Measurements from ENCODE around the gene DDHD1.
A peak's percentile ranks its signal among the peaks of the same experiment; 100 is the strongest.
"Not testable (repeated sequence)": the region's sequence is repeated elsewhere in the genome, so short reads cannot be mapped to it uniquely, and the experiment has no call there.

Gene DDHD1

DNA sequence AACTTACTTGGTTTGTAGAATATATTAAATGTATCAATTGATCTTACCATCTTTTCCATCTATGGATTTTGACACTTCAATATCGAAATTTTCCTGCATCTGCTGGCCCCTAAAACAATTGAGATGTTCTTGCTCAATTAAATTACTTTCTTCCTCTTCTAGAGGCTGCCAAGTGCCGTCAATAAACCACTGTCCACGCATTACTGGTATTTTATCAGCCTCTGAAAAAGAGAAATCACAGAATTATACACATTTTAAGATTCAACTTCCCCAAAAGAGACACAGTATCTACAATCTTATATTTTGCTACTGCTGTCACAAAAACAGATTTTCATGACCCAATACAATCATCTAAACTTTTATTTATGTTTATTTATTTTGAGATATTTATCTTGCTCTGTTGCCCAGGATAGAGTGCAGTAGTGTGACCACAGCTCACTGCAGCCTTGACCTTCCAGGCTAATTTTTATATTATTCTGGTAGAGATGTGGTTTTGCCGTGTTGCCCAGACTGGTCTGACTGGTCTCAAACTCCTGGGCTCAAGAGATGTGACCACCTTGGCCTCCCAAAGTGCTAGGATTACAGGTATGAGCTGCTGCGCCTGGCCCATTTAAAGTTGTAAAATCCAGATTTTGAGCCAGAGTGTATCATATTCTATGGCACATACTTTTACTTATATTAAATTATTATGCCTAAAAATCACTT is 49.3 kb downstream of the DDHD1 start:
- DNase-seq, result no peak

DNA sequence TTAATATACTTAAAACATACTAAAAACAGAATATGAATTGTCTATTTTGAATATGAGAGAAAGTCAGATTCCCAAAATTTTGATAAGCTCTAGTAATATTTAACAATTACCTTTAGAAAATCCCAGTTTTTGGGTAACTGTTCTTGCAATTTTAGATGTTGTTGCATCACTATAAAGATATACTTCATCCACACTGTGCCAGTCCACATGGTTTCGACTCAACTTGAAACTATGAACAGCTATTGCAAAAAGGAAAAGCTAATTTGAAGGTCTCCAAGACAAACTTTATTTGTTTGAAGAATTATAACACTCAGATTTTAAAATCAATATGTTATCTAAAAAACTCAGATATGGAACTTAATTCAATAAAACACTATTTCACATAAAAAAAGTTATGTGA is 59.9 kb downstream of the DDHD1 start:
- no peak for DNase-seq

DNA sequence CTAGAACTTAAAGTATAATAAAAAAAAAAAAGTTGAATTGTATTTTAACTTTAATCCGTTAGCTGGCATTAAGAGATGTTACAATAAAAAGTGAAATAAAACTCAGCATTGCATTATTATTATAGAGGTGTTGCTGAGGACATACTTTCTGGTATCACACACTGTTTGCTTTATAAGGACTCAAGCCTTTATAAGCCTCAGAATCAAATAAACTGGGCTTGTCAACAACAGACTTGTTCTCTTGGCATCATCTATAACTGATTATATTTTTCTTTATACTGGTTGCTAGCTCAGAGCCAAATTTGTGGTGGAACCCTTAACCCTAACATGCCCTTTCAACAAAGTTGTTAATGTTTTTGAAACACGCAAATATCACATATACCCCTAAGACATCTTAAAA is 62.3 kb downstream of the DDHD1 start:
- DNase-seq, result no peak

DNA sequence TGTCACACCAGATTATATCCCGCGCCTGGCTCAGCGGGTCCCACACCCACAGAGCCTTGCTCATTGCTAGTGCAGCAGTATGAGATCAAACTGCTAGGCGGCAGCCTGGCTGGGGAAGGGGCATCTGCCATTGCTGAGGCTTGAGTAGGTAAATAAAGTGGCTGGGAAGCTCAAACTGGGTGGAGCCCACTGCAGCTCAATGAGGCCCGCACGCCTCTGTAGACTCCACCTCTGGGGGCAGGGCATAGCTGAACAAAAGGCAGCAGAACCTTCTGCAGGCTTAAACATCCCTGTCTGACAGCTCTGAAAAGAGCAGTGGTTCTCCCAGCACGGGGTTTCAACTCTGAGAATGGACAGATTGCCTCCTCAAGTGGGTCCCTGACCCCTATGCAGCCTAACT is 68.2 kb downstream of the DDHD1 start:
- DNase-seq, result not testable (repeated sequence)

DNA sequence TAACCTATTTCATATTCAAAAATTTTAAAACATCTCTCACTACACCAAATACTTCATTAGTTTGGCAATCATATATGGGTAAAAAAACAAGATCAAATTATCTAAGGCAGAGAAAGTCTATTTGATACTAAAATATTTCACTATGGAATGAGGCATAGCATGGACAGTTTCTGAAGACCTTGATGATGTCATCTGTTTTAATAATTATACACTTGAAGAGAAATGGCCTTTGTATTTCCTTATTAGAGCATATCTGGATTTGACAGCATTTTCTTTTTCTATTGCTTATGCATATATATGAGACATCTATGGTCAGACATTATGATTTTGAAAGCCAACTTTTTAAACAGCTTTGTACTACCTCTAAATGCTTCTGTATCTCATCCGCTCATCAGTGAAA is 88.6 kb downstream of the DDHD1 start:
- no peak for DNase-seq

DNA sequence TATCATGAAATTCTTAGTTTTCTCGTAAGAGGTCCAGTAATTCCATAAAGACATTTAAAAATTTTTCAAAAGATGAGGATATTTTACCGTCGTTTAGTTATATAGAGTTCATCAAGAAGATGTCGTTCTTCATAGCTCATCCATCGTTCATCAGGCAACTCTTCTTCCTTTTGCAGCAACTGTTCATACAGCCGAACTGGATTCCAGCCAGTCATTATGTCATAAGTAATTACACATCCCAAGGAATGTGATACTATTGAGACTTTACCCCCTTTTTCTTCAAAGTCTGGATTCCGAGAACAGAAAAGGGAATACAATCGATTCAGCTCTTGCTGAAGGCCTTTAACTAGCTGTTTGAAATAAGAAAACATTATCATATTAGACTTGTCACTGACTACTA is 90.3 kb downstream of the DDHD1 start:
- no peak for DNase-seq

DNA sequence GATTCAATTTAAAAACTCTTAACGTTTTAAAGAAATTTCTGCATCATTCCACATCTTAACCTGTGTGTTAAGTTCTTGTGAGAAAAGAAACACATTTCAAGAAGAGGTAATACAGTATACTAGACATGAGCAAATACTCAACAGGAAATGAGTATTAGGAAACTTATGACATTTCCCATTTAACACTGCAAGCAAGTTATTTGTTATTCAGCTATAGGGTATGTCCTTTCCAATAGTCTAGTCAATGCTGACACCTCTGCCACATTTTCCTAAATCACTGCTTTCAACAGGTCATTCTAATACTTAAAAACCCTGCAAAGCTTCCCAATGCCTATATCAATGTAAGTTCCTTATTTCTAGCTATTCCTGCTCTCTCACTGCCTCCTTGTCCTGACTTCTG is 93.1 kb downstream of the DDHD1 start:
- no peak for DNase-seq

DNA sequence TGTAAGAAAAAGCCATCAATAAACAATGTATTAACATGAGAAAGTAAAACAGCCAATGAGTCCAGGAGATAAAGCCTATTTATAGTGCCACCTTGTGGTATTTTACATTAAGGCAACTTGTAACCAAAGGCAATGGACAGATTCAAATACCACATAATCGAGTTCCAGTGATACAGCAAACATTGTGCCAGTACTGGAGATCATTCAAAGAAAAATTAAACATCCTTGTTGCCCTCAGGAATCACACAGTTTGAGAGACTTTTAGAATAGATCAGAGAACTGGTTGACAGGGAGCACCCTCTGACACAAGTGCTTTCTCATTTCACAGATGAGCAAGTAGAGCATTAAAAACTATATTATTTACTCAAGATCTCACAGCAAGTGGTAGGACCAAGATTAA is 98.1 kb downstream of the DDHD1 start:
- peak; percentile 52 to 94 (median 70) for DNase-seq

DNA sequence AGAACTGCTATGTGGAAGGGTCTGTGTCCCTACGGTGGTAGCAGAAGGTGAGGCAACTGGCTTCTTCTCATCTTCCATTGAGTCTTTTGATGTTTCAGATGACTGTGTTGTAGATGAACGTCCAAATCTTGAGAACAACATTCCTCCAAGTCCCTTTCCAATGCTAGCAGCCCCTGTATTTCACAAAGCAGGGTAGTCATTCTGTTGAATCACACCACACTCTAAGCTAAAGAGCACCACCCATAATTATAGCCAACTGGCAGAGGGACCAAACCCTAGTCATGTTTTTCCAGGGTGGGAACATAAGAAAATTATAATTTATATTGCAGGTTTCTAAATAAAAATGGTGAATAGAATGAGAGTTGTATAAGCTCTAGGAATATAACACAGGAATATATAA is 98.7 kb downstream of the DDHD1 start:
- DNase-seq, result no peak

DNA sequence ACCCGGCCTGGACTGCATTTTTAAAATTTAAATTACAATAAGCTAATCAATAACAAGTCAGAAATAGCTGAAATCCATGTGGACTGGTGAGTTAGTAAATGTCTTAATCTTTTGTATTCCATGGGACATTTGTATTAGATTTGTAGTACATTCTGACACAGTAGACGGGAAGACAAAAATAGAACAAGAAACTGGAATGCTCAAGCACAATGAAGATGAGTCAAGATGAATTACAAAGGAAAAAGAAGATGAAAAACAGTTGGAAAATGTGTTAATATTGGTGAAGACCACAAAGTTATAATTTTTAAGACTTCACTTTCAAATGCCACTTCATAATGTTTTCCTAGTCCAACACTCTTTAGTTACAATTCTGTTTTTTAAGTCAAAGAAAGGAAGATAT is 104.5 kb downstream of the DDHD1 start:
- no peak for DNase-seq

DNA sequence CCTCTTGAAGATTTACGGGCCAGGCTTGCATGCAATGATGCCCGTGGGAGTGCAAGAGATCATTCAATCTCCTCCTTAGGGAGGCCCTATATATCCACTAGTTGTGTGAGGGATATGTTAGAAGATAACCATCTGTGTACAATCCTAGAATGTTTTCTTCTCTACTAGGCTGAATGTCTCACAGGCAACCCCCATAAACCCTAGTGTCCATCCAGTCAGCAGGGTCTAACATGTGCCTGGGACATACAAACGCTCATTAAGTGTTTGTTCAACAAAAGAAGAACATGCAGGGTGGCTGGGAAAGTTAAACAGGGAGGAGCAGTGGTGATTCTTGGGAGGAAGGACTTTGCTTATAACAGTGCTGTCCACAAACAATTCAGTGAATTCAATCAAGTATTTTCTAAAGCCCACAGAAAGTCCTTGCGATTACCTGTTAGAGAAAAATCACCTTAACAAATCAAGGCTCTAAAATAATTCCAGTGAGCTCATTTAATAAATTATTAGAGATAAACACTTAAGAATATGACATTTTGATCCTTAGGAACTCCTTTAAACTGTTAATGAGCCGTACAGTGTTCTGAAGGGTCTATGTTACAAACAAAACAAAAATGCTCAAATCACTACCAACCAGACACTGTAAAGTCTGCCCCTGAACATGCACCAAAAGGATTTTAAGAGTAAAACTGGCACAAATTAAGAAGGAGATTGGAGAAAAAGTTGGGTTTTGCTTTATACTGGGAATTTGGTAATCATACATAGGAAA is 105.6 kb downstream of the DDHD1 start:
- no peak for DNase-seq

DNA sequence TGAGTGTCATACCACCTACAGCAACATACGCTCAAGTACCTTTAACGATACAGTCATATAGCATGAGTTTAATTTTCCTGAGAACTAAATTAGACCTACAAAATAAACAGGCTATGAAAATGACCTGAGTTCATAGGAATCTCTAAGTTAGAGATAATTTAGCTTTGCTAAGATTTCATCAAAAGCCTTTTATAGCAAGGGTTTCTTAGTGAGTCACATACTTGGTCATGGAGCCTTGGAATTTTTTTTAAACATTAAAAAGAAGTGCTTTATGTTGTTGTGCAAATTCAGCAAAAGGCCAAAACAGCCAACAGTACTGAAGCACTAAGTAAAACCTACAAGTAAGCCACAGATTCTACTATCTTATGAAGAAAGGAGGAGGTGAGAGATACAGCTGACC is 108.6 kb downstream of the DDHD1 start:
- no peak for DNase-seq

DNA sequence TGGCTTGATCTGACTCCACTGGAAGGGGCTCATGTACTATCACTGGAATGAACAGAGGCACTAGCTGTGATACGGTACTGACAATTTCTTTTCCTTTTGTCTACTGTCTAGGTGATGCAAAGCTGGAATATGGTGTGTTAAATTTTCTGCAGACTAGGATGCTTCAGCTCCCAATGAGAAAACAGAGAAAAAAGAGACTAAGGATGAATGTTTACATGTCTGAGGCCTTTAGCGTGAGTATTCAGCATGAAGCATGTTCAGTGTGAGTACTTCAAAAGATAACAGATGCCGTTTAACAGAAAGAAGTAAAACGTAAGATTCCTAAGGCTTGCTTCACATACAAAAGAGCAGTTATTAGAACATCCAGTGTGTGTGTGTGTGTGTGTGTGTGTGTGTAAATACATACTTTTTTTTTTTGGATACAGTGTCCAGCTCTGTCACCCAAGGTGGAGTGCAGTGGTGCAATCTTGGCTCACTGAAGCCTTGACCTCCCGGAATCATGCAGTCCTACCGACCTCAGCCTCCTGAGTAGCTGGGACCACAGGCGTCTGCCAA is 110.0 kb downstream of the DDHD1 start:
- DNase-seq, result no peak

DNA sequence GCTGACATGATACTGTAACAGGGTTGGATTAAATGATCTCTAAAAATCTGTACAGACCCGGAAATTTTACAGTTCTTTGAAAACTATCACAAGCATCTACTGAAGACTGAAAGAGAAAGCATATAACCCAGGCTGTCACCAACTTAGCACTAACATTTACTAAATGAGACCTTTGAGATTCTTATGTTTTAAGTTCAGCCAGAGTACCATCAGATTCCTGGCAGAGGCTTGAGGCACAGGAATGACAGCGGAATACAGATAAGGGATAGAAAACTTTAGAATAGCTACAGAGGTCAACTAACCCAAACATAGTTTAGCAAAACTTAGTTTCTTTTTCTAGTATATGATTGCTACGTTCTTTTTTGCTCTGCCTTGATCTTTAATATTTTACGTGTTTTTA is 110.6 kb downstream of the DDHD1 start:
- no peak for DNase-seq

DNA sequence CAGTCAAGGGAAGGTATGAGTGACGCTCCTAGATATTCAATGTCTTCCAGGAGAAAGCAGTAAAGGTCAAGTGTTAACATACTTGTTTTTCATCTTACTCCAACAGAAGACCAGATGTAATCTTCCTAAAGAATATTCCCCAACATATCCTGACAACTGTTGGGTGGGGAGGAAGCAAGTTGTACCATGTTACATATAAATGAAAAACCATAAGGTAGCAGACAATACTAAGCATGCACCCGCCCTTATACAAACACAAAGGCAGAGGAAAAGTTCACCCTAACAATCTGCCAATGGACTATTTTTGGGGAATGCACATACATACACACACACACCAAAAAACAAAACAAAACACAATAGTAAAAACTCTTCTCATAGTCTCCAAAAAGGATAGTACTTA is 112.1 kb downstream of the DDHD1 start:
- no peak for DNase-seq

DNA sequence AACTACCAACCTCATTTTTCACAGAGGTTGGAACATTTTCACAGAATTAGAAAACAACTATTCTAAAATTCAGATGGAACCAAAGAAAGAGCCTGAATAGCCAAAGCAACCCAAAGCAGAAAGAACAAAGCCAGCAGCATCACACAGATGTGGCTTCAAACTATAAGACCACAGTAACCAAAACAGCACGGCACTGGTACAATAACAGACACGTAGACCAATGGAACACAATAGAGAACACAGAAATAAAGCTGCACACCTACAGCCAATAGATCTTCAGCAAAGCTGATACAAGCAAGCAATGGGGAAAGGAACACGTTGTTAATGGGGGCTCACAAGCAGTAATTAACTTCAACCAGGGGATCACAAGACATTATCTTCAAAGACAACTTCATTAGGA is 114.5 kb downstream of the DDHD1 start:
- DNase-seq, result no peak

DNA sequence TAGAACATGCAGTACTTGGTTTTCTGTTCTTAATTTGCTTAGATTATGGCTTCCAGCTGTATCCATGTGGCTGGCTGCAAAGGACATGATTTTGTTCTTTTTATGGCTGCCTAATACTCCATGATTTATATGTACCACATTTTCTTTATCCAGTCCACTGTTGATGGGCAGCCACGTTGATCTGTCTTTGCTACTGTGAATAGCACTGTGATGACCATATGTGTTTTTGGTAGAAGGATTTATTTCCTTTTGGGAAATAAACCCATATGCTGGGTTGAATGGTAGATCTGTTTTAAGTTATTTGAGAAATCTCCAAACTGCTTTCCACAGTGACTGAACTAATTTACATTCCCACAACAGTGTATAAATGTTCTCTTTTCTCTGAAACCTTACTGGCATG is 116.1 kb downstream of the DDHD1 start:
- no peak for DNase-seq

DNA sequence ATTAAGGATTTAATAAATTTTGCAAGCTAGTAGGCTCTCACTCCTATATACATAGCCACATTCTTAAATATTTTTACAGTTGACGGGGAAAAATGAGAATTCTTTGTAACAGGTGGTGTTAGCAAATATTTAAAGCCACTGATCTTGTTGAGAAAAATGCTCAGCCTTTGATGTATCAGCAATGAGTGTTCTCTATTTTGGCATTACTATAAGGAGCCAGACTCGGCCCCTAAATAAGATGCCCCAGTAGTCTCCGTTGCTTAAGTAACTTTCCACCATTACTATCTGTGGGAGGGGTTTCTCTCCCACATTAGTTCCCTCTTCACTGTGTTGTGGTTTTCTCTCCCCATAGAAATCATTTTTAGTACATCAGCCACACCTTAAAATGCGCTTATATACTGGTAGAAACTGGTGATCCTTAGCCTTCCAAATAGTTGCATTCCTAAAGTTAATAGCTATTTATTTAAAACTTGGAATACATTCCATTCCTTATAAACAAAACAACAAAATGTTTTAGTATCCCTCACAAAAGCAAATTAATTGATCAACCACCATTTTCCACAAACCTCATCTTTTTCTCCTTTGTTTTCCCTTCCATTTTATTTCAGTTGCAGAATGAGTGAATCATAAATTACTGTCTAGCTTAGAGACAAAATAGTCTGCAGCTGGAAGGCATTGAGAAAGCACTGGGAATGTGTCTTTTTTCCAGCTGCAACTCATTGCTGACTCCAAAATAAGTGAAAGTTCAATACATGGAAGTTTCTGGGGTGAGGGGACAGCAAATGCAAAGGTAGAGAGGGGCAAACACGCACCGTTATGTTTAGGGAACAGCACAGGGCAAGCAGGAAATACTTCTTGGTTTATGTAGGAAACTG is 117.5 kb downstream of the DDHD1 start:
- no peak for DNase-seq

DNA sequence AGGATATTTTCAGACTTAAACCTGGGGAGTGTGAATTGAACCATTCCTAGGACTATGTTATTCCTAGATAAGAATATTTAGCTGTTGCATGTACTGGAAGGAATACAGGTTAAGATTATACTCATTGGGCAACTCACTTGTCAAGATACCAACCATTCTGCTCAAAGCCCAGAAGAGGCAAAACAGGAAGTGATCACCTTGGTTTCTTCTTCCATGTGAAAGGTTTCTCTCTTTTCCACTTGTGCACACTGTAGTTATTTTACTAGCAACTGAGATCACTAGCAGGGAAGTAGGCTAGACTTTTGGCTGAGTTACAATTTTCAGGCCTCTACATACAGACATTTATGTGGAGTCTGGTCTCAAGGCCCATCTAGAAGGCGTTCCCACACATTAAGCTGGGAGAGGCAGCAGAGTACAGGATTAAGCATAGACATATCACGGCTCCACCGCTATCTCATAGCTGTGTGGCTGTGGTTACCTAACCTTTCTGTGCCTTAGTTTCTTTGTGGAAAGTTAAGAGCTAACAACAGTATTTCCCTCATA is 118.4 kb downstream of the DDHD1 start:
- DNase-seq, result no peak

DNA sequence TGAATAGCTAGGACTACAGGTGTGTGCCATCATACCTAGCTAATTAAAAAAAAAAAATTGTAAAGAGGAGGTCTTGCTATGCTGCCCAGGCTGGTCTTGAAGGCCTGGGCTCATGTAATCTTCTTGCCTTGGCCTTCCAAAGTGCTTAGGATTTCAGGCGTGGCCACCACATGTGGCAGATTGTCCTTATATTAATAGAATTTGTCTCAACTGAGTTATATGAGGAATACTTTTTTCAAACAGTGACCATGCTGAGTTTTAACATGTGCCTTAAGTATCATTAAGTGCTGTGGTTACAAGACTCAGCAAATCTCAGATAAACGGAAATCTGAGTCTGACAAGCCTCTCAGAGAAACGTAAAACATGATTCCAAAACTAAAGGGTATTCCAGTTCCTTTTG is 119.1 kb downstream of the DDHD1 start:
- DNase-seq, result no peak

DNA sequence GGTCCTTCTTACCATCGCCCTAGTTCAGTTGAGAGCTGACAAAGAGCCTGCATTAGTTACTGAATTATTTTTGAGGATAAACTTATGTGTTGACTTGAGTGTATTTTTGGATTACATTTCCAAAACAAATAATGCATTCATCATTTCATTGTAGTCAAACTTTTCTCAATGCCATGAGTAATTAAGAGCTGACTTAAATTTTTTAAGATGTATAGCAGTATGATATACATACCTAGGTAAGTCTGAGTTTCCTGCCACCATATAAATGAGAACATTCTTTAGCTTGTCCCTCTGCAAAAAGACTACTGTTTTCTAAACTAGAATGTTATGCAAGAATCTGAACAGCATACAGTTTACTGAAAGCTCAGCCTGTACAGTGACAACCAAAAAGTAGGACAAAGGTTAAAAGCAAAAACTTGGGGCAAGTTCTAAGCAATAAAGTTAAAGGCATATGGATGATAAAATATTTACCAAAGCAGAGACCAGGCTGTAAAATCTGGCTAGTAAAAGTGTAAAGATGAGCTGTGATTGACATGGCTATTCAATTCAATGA is 120.2 kb downstream of the DDHD1 start:
- DNase-seq, result no peak

DNA sequence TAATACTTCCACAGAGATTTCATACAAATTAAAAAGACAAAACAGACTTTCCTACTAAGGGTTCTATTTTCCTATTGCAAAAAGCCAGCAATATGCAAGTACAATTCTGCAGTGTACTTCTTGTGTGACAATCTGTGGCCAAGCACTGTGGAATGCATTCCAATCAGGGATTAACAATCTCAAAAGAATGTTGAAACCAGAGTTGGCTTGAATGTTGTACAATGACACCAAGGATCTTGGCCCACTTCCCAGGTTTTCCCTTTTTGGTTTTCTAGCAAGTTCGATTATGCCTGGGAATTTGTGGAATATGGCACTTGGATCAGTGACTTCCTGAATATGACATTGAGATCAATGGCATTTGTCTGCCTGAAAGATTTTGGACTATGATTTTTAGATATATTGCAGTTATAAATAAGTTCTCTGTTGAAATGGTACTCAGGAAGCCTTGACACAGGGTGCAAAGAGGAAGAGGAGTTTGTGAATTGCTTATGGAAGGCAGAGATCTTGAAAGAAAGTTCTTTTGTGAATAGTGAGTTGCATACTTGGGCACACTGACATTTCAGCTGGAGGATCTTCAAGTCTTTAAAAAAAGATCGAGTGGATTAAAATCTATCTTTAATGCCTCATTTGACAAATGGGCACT is 120.8 kb downstream of the DDHD1 start:
- DNase-seq, result no peak

Measured in NCI-H1417 (cell line).